Measurements from ENCODE around the gene RFPL2. TPM values are rescaled to one million over a fixed set of nuclear protein-coding genes. Genes with fewer than 3 reads are reported as not detected.

Gene RFPL2
- total and polyA plus RNA-seq, 2 experiments from 2014 or later = 0.40 to 0.51 TPM

- Histone ChIP-seq H3K27ac (no peak overlapping the region), H3K4me1 (ENCODE audit: low read depth) (no peaks in the 10 kb centered on the region), H3K4me3 (no peak overlapping the region), H3K27me3 (peaks cover 31% of the 10 kb centered on the region), H3K9me3 (ENCODE audit: low read depth) (no peaks in the 10 kb centered on the region), H3K36me3 (no peaks in the 10 kb centered on the region)
- DNase-seq (ENCODE audit: low read depth in 1 of 2, low spot score in 1 of 2) = peak; percentile 17 to 25
- TF ChIP-seq CTCF (IDR thresholded peaks at IDR 0.05; ENCODE audit: low read depth, low read length) = peak; percentile 54
Observed at GRCh38 chr22:32206774-32207758, 2.2 kb upstream of the RFPL2 start.

GRCh38 chr22:32205974-32206773 lies 1.3 kb upstream of the RFPL2 start:
- H3K4me3 ChIP-seq = no peak overlapping the region
- no peaks in the 10 kb centered on the region for H3K9me3 ChIP-seq (ENCODE audit: low read depth)
- DNase-seq (ENCODE audit: low read depth in 1 of 2, low spot score in 1 of 2) = no peak
- TF ChIP-seq CTCF (IDR thresholded peaks at IDR 0.05; ENCODE audit: low read depth, low read length) = no peak
- no peaks in the 10 kb centered on the region for H3K4me1 ChIP-seq (ENCODE audit: low read depth)
- no peak overlapping the region for H3K27ac ChIP-seq
- peaks cover 36% of the 10 kb centered on the region for H3K27me3 ChIP-seq
- H3K36me3 ChIP-seq = no peaks in the 10 kb centered on the region

- Histone ChIP-seq H3K4me3 (peak overlapping the region; percentile 34), H3K27ac (no peak overlapping the region)
- DNase-seq (ENCODE audit: low read depth in 1 of 2, low spot score in 1 of 2) = peak in 1 of 2 donors; percentile 43
Observed at GRCh38 chr22:32204040-32204855, 625 bp downstream of the RFPL2 start.

GRCh38 chr22:32203181-32204039 lies 1.5 kb downstream of the RFPL2 start:
- Histone ChIP-seq H3K27me3 (peaks cover 36% of the 10 kb centered on the region), H3K4me1 (ENCODE audit: low read depth) (no peaks in the 10 kb centered on the region), H3K4me3 (peak overlapping the region; percentile 34), H3K9me3 (ENCODE audit: low read depth) (no peaks in the 10 kb centered on the region), H3K27ac (no peak overlapping the region), H3K36me3 (no peaks in the 10 kb centered on the region)
- no peak for DNase-seq (ENCODE audit: low read depth in 1 of 2, low spot score in 1 of 2)
- TF ChIP-seq CTCF (IDR thresholded peaks at IDR 0.05; ENCODE audit: low read depth, low read length) = no peak

More at GRCh38 chr22:32204040-32204855, 625 bp downstream of the RFPL2 start:
- Histone ChIP-seq H3K9me3 (ENCODE audit: low read depth) (no peaks in the 10 kb centered on the region), H3K4me1 (ENCODE audit: low read depth) (no peaks in the 10 kb centered on the region), H3K27me3 (peaks cover 36% of the 10 kb centered on the region), H3K36me3 (no peaks in the 10 kb centered on the region)
- no peak for TF ChIP-seq CTCF (IDR thresholded peaks at IDR 0.05; ENCODE audit: low read depth, low read length)
